Mesothelial cell of epicardium (in vitro differentiated cells): ENCODE data around the gene ZNF536. TPM values are rescaled to one million over a fixed set of nuclear protein-coding genes. Genes with fewer than 3 reads are reported as not detected.

Experiments
- DNase-seq, 2 experiments: peaks; one replicate each; pipeline ENCODE4 v3.0.0; 2021; ENCODE audit warnings: low spot score in 2 of 2; ENCODE audit not compliant: unreplicated experiment in 2 of 2
- H3K27ac Mint-ChIP-seq: 2 replicates; pipeline ENCODE4 v1.8.0; 2021; ENCODE audit warnings: mixed read lengths
- H3K27me3 Mint-ChIP-seq: 2 replicates; pipeline ENCODE4 v1.8.0; 2021; ENCODE audit warnings: low read depth, mixed read lengths
- H3K36me3 Mint-ChIP-seq: 2 replicates; pipeline ENCODE4 v1.8.0; 2021; ENCODE audit warnings: mixed read lengths
- H3K4me1 Mint-ChIP-seq: 2 replicates; pipeline ENCODE4 v1.8.0; 2021; ENCODE audit warnings: mixed read lengths
- H3K4me3 Mint-ChIP-seq: 2 replicates; pipeline ENCODE4 v1.8.0; 2021; ENCODE audit warnings: mild to moderate bottlenecking, moderate library complexity, mixed read lengths
- H3K9me3 Mint-ChIP-seq: 2 replicates; pipeline ENCODE4 v1.8.0; 2021; ENCODE audit warnings: mixed read lengths
- total RNA-seq: library from RNA; stranded (reverse); gene quantifications from 3 replicates; pipeline ENCODE4 v1.2.1, GENCODE V29; 2021
- TF ChIP-seq, protein P1 (sequence below): fragments of 200-600 bp; sonication (generic); IDR thresholded peaks from one replicate; pipeline ENCODE4 v1.5.0; 2021; ENCODE audit warnings: antibody characterized with exemption; ENCODE audit not compliant: unreplicated experiment

The ZNF536 gene
- total RNA-seq, 1 donor from 2014 or later = 9.2 TPM

DNA sequence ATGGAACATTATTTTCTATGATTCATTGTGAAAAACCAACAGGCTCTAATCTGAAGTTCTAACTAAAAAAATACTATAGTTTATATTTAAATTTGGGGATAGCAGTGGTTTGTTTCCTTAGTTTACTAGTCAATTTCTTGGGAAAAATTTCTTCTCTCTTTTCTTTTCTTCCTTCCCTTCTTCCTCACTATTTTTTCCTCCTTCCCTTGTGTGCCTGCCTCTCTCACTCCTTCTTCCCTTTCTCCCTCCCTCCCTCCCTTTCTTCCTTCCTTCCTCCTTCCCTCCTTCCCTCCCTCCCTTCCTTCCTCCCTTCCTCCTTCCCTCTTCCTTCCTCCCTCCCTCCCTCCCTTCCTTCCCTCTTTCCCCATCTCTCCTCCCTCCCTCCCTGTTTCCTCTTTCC, 226.5 kb downstream of the ZNF536 start:
- Mint-ChIP-seq H3K27ac (no peak overlapping the region), H3K36me3 (no peaks in the 10 kb centered on the region), H3K9me3 (no peaks in the 10 kb centered on the region), H3K4me3 (no peak overlapping the region), H3K4me1 (peaks cover 2% of the 10 kb centered on the region), H3K27me3 (peaks cover 78% of the 10 kb centered on the region)
- no peak for DNase-seq
- TF ChIP-seq, protein P1, sequence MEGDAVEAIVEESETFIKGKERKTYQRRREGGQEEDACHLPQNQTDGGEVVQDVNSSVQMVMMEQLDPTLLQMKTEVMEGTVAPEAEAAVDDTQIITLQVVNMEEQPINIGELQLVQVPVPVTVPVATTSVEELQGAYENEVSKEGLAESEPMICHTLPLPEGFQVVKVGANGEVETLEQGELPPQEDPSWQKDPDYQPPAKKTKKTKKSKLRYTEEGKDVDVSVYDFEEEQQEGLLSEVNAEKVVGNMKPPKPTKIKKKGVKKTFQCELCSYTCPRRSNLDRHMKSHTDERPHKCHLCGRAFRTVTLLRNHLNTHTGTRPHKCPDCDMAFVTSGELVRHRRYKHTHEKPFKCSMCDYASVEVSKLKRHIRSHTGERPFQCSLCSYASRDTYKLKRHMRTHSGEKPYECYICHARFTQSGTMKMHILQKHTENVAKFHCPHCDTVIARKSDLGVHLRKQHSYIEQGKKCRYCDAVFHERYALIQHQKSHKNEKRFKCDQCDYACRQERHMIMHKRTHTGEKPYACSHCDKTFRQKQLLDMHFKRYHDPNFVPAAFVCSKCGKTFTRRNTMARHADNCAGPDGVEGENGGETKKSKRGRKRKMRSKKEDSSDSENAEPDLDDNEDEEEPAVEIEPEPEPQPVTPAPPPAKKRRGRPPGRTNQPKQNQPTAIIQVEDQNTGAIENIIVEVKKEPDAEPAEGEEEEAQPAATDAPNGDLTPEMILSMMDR = no peak

DNA sequence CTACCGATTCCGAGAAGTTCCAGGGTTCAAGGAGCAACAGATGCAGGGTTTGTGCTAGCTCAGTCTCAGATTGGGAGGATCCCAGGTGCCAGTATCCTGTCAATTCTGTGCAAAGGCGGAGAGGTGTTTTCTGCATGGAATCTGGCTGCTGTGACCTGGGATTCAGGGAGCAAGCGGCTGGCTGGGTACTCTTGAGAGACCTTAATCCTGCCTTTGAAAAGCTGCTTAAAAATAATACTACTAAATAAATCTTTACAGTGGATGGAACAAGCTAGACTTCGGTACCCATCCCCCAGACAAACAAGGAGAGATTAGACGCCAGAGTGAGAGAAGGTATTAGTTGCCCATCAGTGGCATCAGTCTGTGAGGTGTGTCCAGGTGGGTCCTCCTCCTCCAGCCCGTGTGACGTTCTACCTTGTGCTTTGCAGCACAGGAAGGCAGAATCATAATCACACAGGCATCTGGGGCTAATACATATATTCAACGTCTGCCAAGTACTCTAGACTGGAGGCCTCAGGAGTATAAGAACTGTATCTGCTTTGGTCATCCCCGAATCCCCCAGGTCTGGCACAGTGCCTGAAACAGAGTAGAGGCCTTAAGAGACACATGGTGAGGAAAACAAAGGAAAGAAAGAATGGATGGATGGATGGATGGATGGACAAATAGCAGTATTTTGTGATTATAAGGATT, 230.6 kb downstream of the ZNF536 start:
- Mint-ChIP-seq H3K4me3 (no peak overlapping the region), H3K36me3 (no peaks in the 10 kb centered on the region), H3K27me3 (peaks cover 40% of the 10 kb centered on the region), H3K9me3 (no peaks in the 10 kb centered on the region), H3K4me1 (no peaks in the 10 kb centered on the region), H3K27ac (no peak overlapping the region)
- TF ChIP-seq, protein P1 = no peak
- DNase-seq = no peak

DNA sequence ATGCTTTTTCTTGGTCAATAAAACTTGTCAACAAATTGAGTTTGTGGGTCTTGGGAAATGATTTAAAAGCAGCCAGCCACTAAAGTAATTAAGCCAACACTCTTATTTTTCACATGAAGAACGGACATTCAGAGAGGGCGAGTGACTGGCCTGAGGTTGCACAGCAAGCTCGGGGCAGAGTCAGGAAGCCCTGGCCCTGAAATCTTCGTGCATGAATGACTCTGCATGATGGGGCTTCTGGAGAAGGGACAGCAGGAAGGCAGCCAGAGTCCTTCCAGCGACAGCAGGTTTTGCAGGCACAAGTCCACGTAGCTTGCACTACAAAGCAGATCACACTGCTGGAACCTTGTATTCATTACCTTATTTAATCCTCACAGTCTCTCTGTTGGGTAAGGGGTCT, 232.5 kb downstream of the ZNF536 start:
- Mint-ChIP-seq H3K4me3 (no peak overlapping the region), H3K4me1 (no peaks in the 10 kb centered on the region), H3K36me3 (no peaks in the 10 kb centered on the region), H3K9me3 (no peaks in the 10 kb centered on the region), H3K27me3 (peaks cover 27% of the 10 kb centered on the region), H3K27ac (no peak overlapping the region)
- TF ChIP-seq, protein P1 = no peak
- no peak for DNase-seq

- no peaks in the 10 kb centered on the region for H3K36me3 Mint-ChIP-seq
- no peaks in the 10 kb centered on the region for H3K4me1 Mint-ChIP-seq
- no peak overlapping the region for H3K27ac Mint-ChIP-seq
- no peak for DNase-seq
- no peak overlapping the region for H3K4me3 Mint-ChIP-seq
- peaks cover 20% of the 10 kb centered on the region for H3K27me3 Mint-ChIP-seq
- TF ChIP-seq, protein P1 = no peak
- no peaks in the 10 kb centered on the region for H3K9me3 Mint-ChIP-seq
Measured at GRCh38 chr19:30605333-30605732, 233.1 kb downstream of the ZNF536 start.

GRCh38 chr19:30606114-30607050, 234.2 kb downstream of the ZNF536 start:
- Mint-ChIP-seq H3K27me3 (peaks cover 15% of the 10 kb centered on the region), H3K4me3 (no peak overlapping the region), H3K4me1 (no peaks in the 10 kb centered on the region), H3K9me3 (no peaks in the 10 kb centered on the region), H3K36me3 (no peaks in the 10 kb centered on the region), H3K27ac (no peak overlapping the region)
- TF ChIP-seq, protein P1 = no peak
- DNase-seq = no peak
